Cardiac muscle cell (in vitro differentiated cells and primary cell): ENCODE data around the gene SPPL3. TPM values are rescaled to one million over a fixed set of nuclear protein-coding genes. Genes with fewer than 3 reads are reported as not detected.

ENCODE experiments used
- DNase-seq, 2 donors: peaks; one replicate each; pipeline versions ENCODE4 v3.0.0 to v3.0.0-alpha.2; 2010 to 2017; ENCODE audit warnings: low read depth in 1 of 2, low spot score in 1 of 2
- H3K27ac ChIP-seq: fragments of 200-600 bp; sonication (generic); 2 replicates; pipeline ENCODE4 v1.5.1; 2016
- H3K27me3 ChIP-seq: fragments of 200-600 bp; sonication (generic); 2 replicates; pipeline ENCODE4 v1.6.0; 2016; ENCODE audit warnings: control low read depth
- H3K36me3 ChIP-seq: fragments of 200-600 bp; sonication (generic); 2 replicates; pipeline ENCODE4 v1.5.1; 2016; ENCODE audit warnings: control low read depth
- H3K4me1 ChIP-seq: fragments of 200-600 bp; sonication (generic); 2 replicates; pipeline ENCODE4 v1.8.1; 2017; ENCODE audit warnings: low read depth, mild to moderate bottlenecking, mixed run types
- H3K4me3 ChIP-seq: fragments of 200-600 bp; sonication (generic); 2 replicates; pipeline ENCODE4 v1.5.1; 2016; ENCODE audit warnings: mild to moderate bottlenecking
- H3K9me3 ChIP-seq: fragments of 200-600 bp; sonication (generic); 2 replicates; pipeline ENCODE4 v1.5.1; 2017; ENCODE audit warnings: low read depth, mild to moderate bottlenecking, control low read depth
- polyA plus RNA-seq: library from polyadenylated mRNA; unstranded; fragments of >200 nt; fragmentation: Nextera tagmentation; extraction: Ambion mirVana; gene quantifications from 2 replicates; pipeline ENCODE4 v1.2.1, GENCODE V29; 2016
- total RNA-seq: library from RNA; depleted of rRNA; stranded (reverse); fragments of >200 nt; gene quantifications from 2 replicates; pipeline ENCODE4 v1.2.3, GENCODE V29; 2016
- TF ChIP-seq, protein P1 (sequence below): IDR thresholded peaks from 2 replicates; pipeline ENCODE4 v1.5.1; 2012; ENCODE audit warnings: low read depth, mild to moderate bottlenecking, low read length

SPPL3 gene
- total and polyA plus RNA-seq, 2 experiments from 2014 or later = 26.9 to 111 TPM

DNA sequence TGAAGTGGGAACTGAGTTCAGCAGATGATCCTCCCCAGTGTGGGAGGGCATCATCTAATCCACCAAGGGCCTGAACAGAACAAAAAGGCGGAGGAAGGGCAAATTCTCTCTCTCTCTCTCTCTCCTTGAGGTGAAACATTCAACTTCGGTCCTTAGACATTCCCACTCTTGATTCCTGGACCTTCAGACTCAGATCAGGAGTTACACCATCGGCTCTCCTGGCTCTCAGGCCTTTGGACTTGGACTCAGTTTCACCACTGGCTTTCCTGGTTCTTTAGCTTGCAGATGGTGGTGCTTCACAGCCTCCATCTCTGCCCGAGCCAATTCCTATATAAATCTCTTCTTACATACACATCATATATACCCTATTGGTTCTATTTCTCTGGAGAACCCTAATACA lies 73.2 kb downstream of the SPPL3 start:
- Histone ChIP-seq H3K27ac (peak overlapping the region; percentile 99), H3K36me3 (no peaks in the 10 kb centered on the region), H3K4me3 (no peak overlapping the region), H3K4me1 (peaks cover 59% of the 10 kb centered on the region), H3K9me3 (no peaks in the 10 kb centered on the region), H3K27me3 (no peaks in the 10 kb centered on the region)
- TF ChIP-seq, protein P1, sequence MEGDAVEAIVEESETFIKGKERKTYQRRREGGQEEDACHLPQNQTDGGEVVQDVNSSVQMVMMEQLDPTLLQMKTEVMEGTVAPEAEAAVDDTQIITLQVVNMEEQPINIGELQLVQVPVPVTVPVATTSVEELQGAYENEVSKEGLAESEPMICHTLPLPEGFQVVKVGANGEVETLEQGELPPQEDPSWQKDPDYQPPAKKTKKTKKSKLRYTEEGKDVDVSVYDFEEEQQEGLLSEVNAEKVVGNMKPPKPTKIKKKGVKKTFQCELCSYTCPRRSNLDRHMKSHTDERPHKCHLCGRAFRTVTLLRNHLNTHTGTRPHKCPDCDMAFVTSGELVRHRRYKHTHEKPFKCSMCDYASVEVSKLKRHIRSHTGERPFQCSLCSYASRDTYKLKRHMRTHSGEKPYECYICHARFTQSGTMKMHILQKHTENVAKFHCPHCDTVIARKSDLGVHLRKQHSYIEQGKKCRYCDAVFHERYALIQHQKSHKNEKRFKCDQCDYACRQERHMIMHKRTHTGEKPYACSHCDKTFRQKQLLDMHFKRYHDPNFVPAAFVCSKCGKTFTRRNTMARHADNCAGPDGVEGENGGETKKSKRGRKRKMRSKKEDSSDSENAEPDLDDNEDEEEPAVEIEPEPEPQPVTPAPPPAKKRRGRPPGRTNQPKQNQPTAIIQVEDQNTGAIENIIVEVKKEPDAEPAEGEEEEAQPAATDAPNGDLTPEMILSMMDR = no peak
- DNase-seq = no peak

DNA sequence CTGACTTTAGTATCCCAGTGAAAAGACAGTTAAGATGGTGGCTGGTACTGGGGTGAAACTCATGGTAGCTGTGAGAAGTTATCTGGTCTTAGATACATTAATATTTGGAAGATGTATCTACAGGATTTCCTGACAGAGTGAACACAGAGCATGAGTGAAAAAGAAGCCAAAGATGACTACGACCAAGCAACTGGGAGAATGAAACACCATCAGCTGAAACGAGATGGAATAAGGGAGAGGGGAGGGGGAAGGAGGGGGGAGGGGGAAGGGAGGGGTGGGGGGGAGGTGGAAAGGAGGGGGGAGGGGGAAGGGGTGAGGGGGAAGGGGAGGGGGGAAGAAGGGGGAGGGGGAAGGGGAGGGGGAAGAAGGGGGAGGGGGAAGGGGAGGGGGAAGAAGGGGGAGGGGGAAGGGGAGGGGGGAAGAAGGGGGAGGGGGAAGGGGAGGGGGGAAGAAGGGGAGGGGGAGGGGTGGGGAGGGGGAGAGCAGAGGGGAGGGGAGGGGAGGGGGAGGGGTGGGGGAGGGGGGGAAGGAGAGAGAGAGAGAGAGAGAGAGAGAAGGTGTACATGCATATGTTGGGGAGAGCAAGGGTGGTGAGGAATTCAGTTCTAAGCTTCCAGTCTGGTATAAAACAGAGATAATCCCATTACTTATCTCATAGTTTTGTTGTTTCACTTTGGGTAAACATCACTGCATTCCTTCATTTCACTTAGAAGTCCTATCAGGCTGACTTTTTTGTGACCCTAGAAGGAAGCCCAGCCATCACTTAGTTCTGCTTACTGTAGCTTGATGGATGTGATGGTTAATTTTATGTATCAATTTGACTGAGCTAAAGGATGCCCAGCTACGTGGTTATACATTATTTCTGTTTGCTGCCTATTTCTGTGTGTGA lies 73.9 kb downstream of the SPPL3 start:
- Histone ChIP-seq H3K9me3 (no peaks in the 10 kb centered on the region), H3K36me3 (no peaks in the 10 kb centered on the region), H3K4me1 (peaks cover 59% of the 10 kb centered on the region), H3K27me3 (no peaks in the 10 kb centered on the region), H3K4me3 (no peak overlapping the region), H3K27ac (peak overlapping the region; percentile 99)
- peak in 1 of 2 donors; percentile 25 for DNase-seq
- TF ChIP-seq, protein P1 = no peak

DNA sequence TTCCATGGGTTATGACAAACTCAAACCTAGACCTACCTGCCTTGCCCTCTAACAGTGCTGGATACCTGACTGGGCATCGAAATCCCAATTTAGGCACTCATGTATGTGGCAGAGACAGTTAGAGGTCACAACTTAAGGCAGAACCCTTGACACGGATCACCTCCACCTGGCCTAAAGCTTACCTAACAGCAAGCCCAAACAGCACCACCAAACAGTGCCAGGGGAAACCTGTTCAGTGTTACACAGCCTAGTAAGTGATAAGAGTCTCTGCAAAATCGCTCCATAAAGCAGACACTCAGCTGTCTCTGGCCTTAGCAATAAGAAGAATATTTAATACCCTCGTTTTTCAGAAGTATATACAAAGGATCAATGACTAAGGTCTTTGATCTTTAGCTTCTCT lies 77.8 kb downstream of the SPPL3 start:
- Histone ChIP-seq H3K4me3 (no peak overlapping the region), H3K9me3 (no peaks in the 10 kb centered on the region), H3K4me1 (peaks cover 48% of the 10 kb centered on the region), H3K36me3 (no peaks in the 10 kb centered on the region), H3K27me3 (no peaks in the 10 kb centered on the region), H3K27ac (peak overlapping the region; percentile 45)
- DNase-seq = no peak
- TF ChIP-seq, protein P1 = no peak

DNA sequence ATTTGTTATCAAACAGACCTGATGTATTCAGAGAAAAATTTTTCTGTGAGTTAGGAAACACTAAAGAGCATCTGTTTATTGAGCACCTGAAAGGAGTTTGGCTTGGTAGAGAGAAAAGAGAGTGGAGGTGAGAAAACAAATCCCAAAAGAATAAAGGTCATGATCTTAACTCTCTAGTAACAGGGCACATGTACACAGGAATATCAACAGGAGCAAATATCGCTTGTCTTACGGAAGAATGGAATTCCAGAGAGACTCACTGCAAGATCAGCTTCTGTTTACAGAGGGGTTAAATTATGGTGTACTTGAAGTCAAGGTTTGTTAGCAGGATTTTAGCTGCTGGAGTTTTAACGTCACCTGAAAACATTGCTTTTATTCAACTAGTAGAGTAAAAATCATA lies 78.8 kb downstream of the SPPL3 start:
- DNase-seq = no peak
- H3K27ac ChIP-seq = peak overlapping the region; percentile 14
- H3K4me1 ChIP-seq = peaks cover 40% of the 10 kb centered on the region
- TF ChIP-seq, protein P1 = no peak
- no peaks in the 10 kb centered on the region for H3K27me3 ChIP-seq
- H3K9me3 ChIP-seq = no peaks in the 10 kb centered on the region
- no peak overlapping the region for H3K4me3 ChIP-seq
- no peaks in the 10 kb centered on the region for H3K36me3 ChIP-seq

DNA sequence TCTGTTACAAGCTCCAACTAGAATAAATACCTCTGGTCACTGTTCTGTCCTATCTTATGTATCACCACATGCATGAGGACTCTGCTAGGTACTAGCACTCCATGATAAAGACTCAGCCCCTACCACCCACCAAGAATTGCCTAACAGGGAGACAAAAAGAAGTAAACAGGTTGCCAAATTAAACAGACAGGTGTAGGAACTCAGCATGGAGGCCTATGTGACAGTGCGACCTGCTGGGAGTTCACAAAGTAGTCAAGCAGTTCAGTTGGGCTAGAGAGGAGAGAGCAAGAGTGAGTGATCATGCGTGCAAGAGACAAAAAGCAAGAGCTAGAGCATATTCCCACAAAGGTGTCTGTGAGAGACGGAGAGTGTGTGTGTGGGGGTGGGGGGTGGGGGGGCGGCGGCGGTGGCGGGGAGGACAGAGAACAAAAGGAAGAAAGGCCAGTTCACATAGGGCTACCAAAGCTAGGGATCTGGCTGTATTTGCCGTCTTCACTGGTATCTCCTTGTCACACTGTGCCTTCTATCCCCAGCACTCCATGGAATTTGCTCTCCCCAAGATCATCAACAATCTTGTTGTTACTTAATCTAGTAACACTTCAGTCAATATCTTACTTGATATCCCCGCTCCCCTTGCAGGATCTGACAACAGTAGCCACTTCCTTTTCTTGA lies 81.2 kb downstream of the SPPL3 start:
- H3K4me3 ChIP-seq = no peak overlapping the region
- TF ChIP-seq, protein P1 = no peak
- peaks cover 52% of the 10 kb centered on the region for H3K4me1 ChIP-seq
- no peaks in the 10 kb centered on the region for H3K27me3 ChIP-seq
- H3K9me3 ChIP-seq = no peaks in the 10 kb centered on the region
- no peak for DNase-seq
- peak overlapping the region; percentile 92 for H3K27ac ChIP-seq
- no peaks in the 10 kb centered on the region for H3K36me3 ChIP-seq
